B cell (primary cell): ENCODE data around the gene MRPL32. TPM values are rescaled to one million over a fixed set of nuclear protein-coding genes. Genes with fewer than 3 reads are reported as not detected.

Experiments
- ATAC-seq: fragments of 200-7000 bp; cut with Tn5 transposase; one replicate; pipeline ENCODE4 v1.10.0; 2021; ENCODE audit warnings: low read depth, mild to moderate bottlenecking, moderate number of reproducible peaks, moderate library complexity
- CTCF ChIA-PET: fragments of 350-600 bp; sonication (Branson Sonifier 250); formaldehyde crosslinking; loops from one replicate; lab custom pipeline; 2021; ENCODE audit warnings: antibody characterized with exemption, inconsistent platforms; lab: Charles Lee
- POLR2A ChIA-PET: fragments of 350-600 bp; sonication (Branson Sonifier 250); formaldehyde crosslinking; loops from one replicate; lab custom pipeline; 2021; ENCODE audit warnings: antibody characterized with exemption; lab: Charles Lee
- DNase-seq: peaks from one replicate; pipeline ENCODE4 v3.0.0; 2013
- H2AFZ ChIP-seq: 2 replicates; pipeline ENCODE4 v1.6.1; 2012; ENCODE audit warnings: mild to moderate bottlenecking, low read depth, low read length; ENCODE audit not compliant: insufficient read depth, poor library complexity, severe bottlenecking
- H3K27ac ChIP-seq, 2 donors: 1 replicate in 1 of 2; 2 replicates in 1 of 2; pipeline ENCODE4 v1.5.1; 2012 to 2013; ENCODE audit warnings: low read length in 2 of 2, mild to moderate bottlenecking in 2 of 2, moderate library complexity in 1 of 2
- H3K27me3 ChIP-seq, 4 experiments: fragments of 200-600 bp in 1 of 4; sonication (generic) in 1 of 4; replicated peaks in 1 of 4; 1 replicate in 2 of 4; 2 replicates in 2 of 4; pipeline versions ENCODE4 v1.6.1 to v1.7.0; 2013 to 2016; ENCODE audit warnings: low read length in 3 of 4, mild to moderate bottlenecking in 2 of 4, mixed read lengths in 1 of 4, moderate library complexity in 1 of 4; ENCODE audit not compliant: insufficient read depth in 4 of 4, control insufficient read depth in 3 of 4; ENCODE audit errors: control extremely low read depth in 1 of 4
- H3K36me3 ChIP-seq, 2 experiments: replicated peaks in 1 of 2; 1 replicate in 1 of 2; 2 replicates in 1 of 2; pipeline versions ENCODE4 v1.6.1 to v1.7.1; 2013; ENCODE audit warnings: low read length in 1 of 2; ENCODE audit not compliant: insufficient read depth in 2 of 2, control insufficient read depth in 1 of 2; ENCODE audit errors: control extremely low read depth in 1 of 2, extremely low read depth in 1 of 2
- H3K4me1 ChIP-seq, 2 donors: fragments of 200-600 bp in 1 of 2; sonication (generic) in 1 of 2; 1 replicate in 1 of 2; 2 replicates in 1 of 2; pipeline versions ENCODE4 v1.5.1 to v1.6.1; 2013 to 2017; ENCODE audit warnings: low read length in 2 of 2; ENCODE audit not compliant: control insufficient read depth in 2 of 2, insufficient read depth in 2 of 2
- H3K4me2 ChIP-seq: replicated peaks from 2 replicates; pipeline ENCODE3; 2012; ENCODE audit warnings: mild to moderate bottlenecking, low read depth, low read length; ENCODE audit not compliant: poor library complexity, severe bottlenecking
- H3K4me3 ChIP-seq, 5 experiments: fragments of 200-600 bp in 1 of 5; sonication (generic) in 1 of 5; 1 replicate in 3 of 5; 2 replicates in 2 of 5; pipeline versions ENCODE4 v1.5.1 to v1.7.0; 2011 to 2016; ENCODE audit warnings: low read length in 4 of 5, mild to moderate bottlenecking in 4 of 5, low read depth in 2 of 5, control low read depth in 1 of 5, moderate library complexity in 1 of 5; ENCODE audit not compliant: insufficient read depth in 1 of 5; ENCODE audit errors: control extremely low read depth in 1 of 5, extremely low read depth in 1 of 5
- H3K79me2 ChIP-seq: fragments of 200-600 bp; sonication (generic); one replicate; pipeline ENCODE4 v1.6.0; 2016; ENCODE audit warnings: low read length; ENCODE audit not compliant: control insufficient read depth, insufficient read depth
- H3K9ac ChIP-seq: fragments of 200-600 bp; sonication (generic); 2 replicates; pipeline ENCODE4 v1.6.1; 2017; ENCODE audit warnings: mild to moderate bottlenecking, low read length, moderate library complexity
- H3K9me3 ChIP-seq, 3 donors: one replicate each; pipeline versions ENCODE4 v1.6.1 to v1.7.1; 2013; ENCODE audit warnings: low read length in 2 of 3; ENCODE audit not compliant: control insufficient read depth in 2 of 3, insufficient read depth in 1 of 3; ENCODE audit errors: control extremely low read depth in 1 of 3
- H4K20me1 ChIP-seq: 2 replicates; pipeline ENCODE4 v1.6.0; 2012; ENCODE audit warnings: mild to moderate bottlenecking, low read length; ENCODE audit not compliant: insufficient read depth, control insufficient read depth, poor library complexity, severe bottlenecking
- H3K27ac Mint-ChIP-seq: one replicate; pipeline ENCODE4 v1.8.0; 2021; ENCODE audit warnings: mixed read lengths
- H3K27me3 Mint-ChIP-seq: one replicate; pipeline ENCODE4 v1.8.0; 2021; ENCODE audit warnings: mixed read lengths
- H3K4me1 Mint-ChIP-seq: one replicate; pipeline ENCODE4 v1.8.0; 2021; ENCODE audit warnings: mixed read lengths
- H3K4me3 Mint-ChIP-seq: one replicate; pipeline ENCODE4 v1.8.0; 2021; ENCODE audit warnings: mixed read lengths
- H3K9me3 Mint-ChIP-seq: one replicate; pipeline ENCODE4 v1.8.0; 2022; ENCODE audit warnings: mixed read lengths; ENCODE audit not compliant: insufficient read depth
- EZH2 ChIP-seq: IDR thresholded peaks from 2 replicates; pipeline ENCODE4 v1.6.1; 2012; ENCODE audit warnings: borderline replicate concordance, low read depth, mild to moderate bottlenecking, moderate library complexity, low read length; ENCODE audit not compliant: insufficient read depth, poor library complexity, severe bottlenecking
- WGBS: methylation state at CpG from one replicate; pipeline ENCODE4 v1.1.5; 2013; ENCODE audit warnings: missing lambda C conversion rate; ENCODE audit not compliant: insufficient coverage; 5-methylcytosine and 5-hydroxymethylcytosine counted together
- intact Hi-C: fragments of 100-400 bp; cut with micrococcal nuclease; formaldehyde crosslinking; loops from one replicate; pipeline ENCODE4 v1.10.0; 2022
- polyA plus RNA-seq: library from polyadenylated mRNA; depleted of rRNA; stranded (reverse); fragments of >200 nt; gene quantifications from 2 replicates; pipeline ENCODE4 v1.2.3, GENCODE V29; 2012
- total RNA-seq, 2 donors: library from RNA; stranded (reverse); fragments of 120-200 nt in 1 of 2; gene quantifications; 1 replicate in 1 of 2; 2 replicates in 1 of 2; pipeline versions ENCODE4 v1.2.3 to v1.2.4, GENCODE V29; 2013 to 2022
- TF ChIP-seq, protein P1 (sequence below): fragments of 200-600 bp; IDR thresholded peaks from one replicate; pipeline ENCODE4 v1.8.0; 2022; ENCODE audit warnings: antibody characterized with exemption, mild to moderate bottlenecking

The MRPL32 gene
- total and polyA plus RNA-seq, 2 donors (not counting 1 experiment from before 2014, with no cell fraction given) = 25.3 to 31.7 TPM

DNA sequence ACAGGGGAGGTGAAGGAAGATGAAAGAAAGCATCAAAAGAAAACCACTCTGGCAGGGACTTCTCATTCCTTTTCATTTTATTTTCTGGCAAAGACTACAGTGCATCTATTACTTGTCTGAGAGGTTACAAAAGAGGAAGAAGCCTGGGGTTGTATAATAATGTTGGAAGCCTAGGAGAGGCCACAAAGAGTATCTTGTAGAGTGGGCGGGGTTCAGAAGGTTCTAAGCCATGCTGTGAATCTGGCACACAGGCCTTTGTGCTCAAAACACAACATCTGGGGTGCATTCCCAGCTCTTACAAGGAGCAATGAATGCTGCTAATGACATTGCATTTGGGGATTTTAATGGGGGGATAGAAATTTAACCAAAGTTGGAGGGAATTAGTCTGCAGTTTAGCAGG lies 49.4 kb downstream of the MRPL32 start:
- Histone ChIP-seq H3K36me3 (no peaks in the 10 kb centered on the region), H3K4me3 (no peak overlapping the region), H3K79me2 (no peaks in the 10 kb centered on the region), H3K9ac (no peak overlapping the region), H3K4me1 (no peaks in the 10 kb centered on the region), H4K20me1 (no peaks in the 10 kb centered on the region), H2AFZ (no peak overlapping the region), H3K27me3 (peaks cover 0 to 2% (median 0%) of the 10 kb centered on the region in 4 experiments), H3K4me2 (no peak overlapping the region), H3K9me3 (peaks cover 0 to 2% (median 0%) of the 10 kb centered on the region in 3 donors), H3K27ac (no peak overlapping the region)
- 100% methylated on average over 1 of the region's 1 CpG for WGBS
- Mint-ChIP-seq H3K9me3 (no peaks in the 10 kb centered on the region), H3K4me1 (no peaks in the 10 kb centered on the region), H3K27ac (no peak overlapping the region), H3K27me3 (peaks cover 18% of the 10 kb centered on the region), H3K4me3 (no peak overlapping the region)
- no peak for TF ChIP-seq EZH2
- TF ChIP-seq, protein P1, sequence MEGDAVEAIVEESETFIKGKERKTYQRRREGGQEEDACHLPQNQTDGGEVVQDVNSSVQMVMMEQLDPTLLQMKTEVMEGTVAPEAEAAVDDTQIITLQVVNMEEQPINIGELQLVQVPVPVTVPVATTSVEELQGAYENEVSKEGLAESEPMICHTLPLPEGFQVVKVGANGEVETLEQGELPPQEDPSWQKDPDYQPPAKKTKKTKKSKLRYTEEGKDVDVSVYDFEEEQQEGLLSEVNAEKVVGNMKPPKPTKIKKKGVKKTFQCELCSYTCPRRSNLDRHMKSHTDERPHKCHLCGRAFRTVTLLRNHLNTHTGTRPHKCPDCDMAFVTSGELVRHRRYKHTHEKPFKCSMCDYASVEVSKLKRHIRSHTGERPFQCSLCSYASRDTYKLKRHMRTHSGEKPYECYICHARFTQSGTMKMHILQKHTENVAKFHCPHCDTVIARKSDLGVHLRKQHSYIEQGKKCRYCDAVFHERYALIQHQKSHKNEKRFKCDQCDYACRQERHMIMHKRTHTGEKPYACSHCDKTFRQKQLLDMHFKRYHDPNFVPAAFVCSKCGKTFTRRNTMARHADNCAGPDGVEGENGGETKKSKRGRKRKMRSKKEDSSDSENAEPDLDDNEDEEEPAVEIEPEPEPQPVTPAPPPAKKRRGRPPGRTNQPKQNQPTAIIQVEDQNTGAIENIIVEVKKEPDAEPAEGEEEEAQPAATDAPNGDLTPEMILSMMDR = no peak
- intact Hi-C loops = no loop called here
- DNase-seq = no peak
- ChIA-PET POLR2A (no interaction called here), CTCF (no interaction called here)
- ATAC-seq = no peak

DNA sequence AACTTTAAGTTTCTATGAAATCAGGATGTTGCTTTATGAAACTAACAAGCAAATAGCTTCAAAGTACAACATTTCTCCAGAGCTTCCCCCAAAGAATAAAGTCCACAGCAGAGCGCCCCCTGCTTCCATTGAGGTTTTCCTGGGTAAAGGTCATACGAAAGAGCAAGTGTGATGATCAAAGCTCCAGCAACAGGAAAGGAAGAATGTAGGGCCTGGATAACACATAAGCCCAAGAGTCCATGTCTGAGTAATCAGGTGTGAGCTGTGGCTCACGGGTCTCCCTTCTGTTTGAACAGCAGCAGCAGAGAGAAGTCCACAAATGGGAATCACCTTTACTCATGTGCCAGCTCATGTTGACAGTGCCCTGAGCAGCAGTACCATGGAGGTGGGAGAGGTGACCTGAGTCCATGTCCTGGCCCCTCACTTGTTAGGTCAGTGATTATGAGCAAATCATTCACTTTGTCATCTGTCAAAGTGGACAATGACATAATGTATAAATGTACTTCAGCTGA lies 50.5 kb downstream of the MRPL32 start:
- POLR2A ChIA-PET = no interaction called here

More for the DNA sequence above, 50.5 kb downstream of the MRPL32 start:
- no peaks in the 10 kb centered on the region for H3K79me2 ChIP-seq
- intact Hi-C loops = no loop called here
- H3K4me3 ChIP-seq = no peak overlapping the region
- H3K9me3 ChIP-seq = peaks cover 0 to 2% (median 0%) of the 10 kb centered on the region in 3 donors
- Mint-ChIP-seq H3K9me3 (no peaks in the 10 kb centered on the region), H3K4me1 (no peaks in the 10 kb centered on the region), H3K4me3 (no peak overlapping the region), H3K27me3 (peaks cover 21% of the 10 kb centered on the region), H3K27ac (no peak overlapping the region)
- no peak for DNase-seq
- TF ChIP-seq, protein P1 = no peak
- no peak for TF ChIP-seq EZH2
- H3K36me3 ChIP-seq = no peaks in the 10 kb centered on the region
- H3K4me1 ChIP-seq = no peaks in the 10 kb centered on the region
- no peak overlapping the region for H2AFZ ChIP-seq
- no peak for ATAC-seq
- no peak overlapping the region for H3K27ac ChIP-seq
- CTCF ChIA-PET = interaction anchor here (0.9 kb wide), 1 partner anchor 35 kb away, joined by 3 read pairs; no protein-coding TSS in a partner anchor
- WGBS = 95% methylated on average over 3 of the region's 3 CpGs
- H3K4me2 ChIP-seq = no peak overlapping the region
- no peaks in the 10 kb centered on the region for H4K20me1 ChIP-seq
- no peaks in the 10 kb centered on the region for H3K27me3 ChIP-seq
- no peak overlapping the region for H3K9ac ChIP-seq
